Esophagus muscularis mucosa (tissue), 4 donors: ENCODE results near the gene CDK19. TPM values are rescaled to one million over a fixed set of nuclear protein-coding genes. Genes with fewer than 3 reads are reported as not detected.

Experiments used
- DNase-seq: peaks from one replicate; pipeline ENCODE4 v3.0.0-alpha.2; 2017; ENCODE audit errors: extremely low spot score
- H3K27ac ChIP-seq, 4 donors: fragments of 200-600 bp; sonication (generic); replicated peaks in 1 of 4; 1 replicate in 3 of 4; 2 replicates in 1 of 4; pipeline ENCODE4 v1.5.1; 2016 to 2019; ENCODE audit warnings: mild to moderate bottlenecking in 1 of 4
- H3K27me3 ChIP-seq, 4 donors: fragments of 200-600 bp; sonication (generic); one replicate each; pipeline versions ENCODE4 v1.5.1 to v1.6.0; 2016 to 2019
- H3K36me3 ChIP-seq, 4 donors: fragments of 200-600 bp; sonication (generic); one replicate each; pipeline ENCODE4 v1.5.1; 2016 to 2019
- H3K4me1 ChIP-seq, 4 donors: fragments of 200-600 bp; sonication (generic); one replicate each; pipeline ENCODE4 v1.5.1; 2016 to 2019
- H3K4me3 ChIP-seq, 4 donors: fragments of 200-600 bp; sonication (generic); 1 replicate in 2 of 4; 2 replicates in 2 of 4; pipeline ENCODE4 v1.5.1; 2016 to 2019; ENCODE audit warnings: mild to moderate bottlenecking in 4 of 4, moderate library complexity in 1 of 4
- H3K9me3 ChIP-seq, 4 donors: fragments of 200-600 bp; sonication (generic); 1 replicate in 3 of 4; 2 replicates in 1 of 4; pipeline ENCODE4 v1.5.1; 2016 to 2019
- EP300 ChIP-seq: sonication (generic); formaldehyde crosslinking; IDR thresholded peaks from one replicate; pipeline ENCODE4 v1.6.1; 2017; ENCODE audit warnings: antibody characterized with exemption
- POLR2A ChIP-seq: fragments of 450-650 bp; IDR thresholded peaks from one replicate; pipeline ENCODE4 v1.6.1; 2017; ENCODE audit warnings: antibody characterized with exemption, moderate library complexity, mild to moderate bottlenecking, low read depth
- POLR2AphosphoS5 ChIP-seq, 2 donors: sonication (generic); formaldehyde crosslinking; IDR thresholded peaks; one replicate each; pipeline ENCODE4 v1.6.1; 2017; ENCODE audit warnings: antibody characterized with exemption in 2 of 2
- WGBS: methylation state at CpG from one replicate; pipeline ENCODE4 v1.1.5; 2018; 5-methylcytosine and 5-hydroxymethylcytosine counted together
- intact Hi-C: fragments of 100-400 bp; cut with DNase I; formaldehyde crosslinking; loops from one replicate; pipeline ENCODE4 v1.15.1; 2023
- total RNA-seq, 4 donors: library from RNA; depleted of rRNA; stranded (reverse); fragments of >200 nt; gene quantifications; one replicate each; pipeline versions ENCODE4 v1.1.0 to v1.2.1, GENCODE V29; 2016
- TF ChIP-seq, protein P1 (sequence below), 3 experiments: fragments of 200-600 bp in 2 of 3; fragments of 450-650 bp in 1 of 3; sonication (generic) in 2 of 3; IDR thresholded peaks; one replicate each; pipeline ENCODE4 v1.5.1; 2017 to 2019; ENCODE audit warnings: antibody characterized with exemption in 3 of 3, mild to moderate bottlenecking in 2 of 3, moderate library complexity in 1 of 3

The CDK19 gene
- total RNA-seq, 4 donors from 2014 or later = 12.0 to 15.0 (median 13.6) TPM

DNA sequence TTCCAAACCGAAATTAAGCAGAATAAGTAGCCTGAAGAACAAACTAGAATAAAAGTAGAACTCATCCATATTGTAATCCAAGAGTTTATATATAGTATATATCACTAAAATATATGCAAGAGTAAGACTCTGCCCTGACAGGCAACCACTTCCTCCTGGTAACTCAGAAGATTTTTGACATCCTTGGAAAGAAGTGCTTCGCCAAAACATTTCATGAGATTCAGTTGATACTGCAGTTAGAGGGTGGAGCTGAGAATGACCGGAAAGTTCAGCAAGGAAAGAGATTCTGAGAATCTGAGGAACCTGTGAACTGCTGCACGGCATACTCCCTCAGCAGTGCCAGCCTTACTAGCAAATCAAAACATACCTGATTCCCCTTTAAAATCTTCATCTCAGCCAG, 79.6 kb downstream of the CDK19 start:
- no peaks in the 10 kb centered on the region for H3K4me1 ChIP-seq
- peaks cover 0 to under 1% (median under 1%) of the 10 kb centered on the region in 4 donors for H3K9me3 ChIP-seq
- no peak overlapping the region for H3K27ac ChIP-seq
- intact Hi-C loops = no loop called here
- WGBS = 91% methylated on average over 4 of the region's 4 CpGs
- no peak overlapping the region for H3K4me3 ChIP-seq
- peaks cover 0 to 6% (median 0%) of the 10 kb centered on the region in 4 donors for H3K36me3 ChIP-seq
- TF ChIP-seq, protein P1, sequence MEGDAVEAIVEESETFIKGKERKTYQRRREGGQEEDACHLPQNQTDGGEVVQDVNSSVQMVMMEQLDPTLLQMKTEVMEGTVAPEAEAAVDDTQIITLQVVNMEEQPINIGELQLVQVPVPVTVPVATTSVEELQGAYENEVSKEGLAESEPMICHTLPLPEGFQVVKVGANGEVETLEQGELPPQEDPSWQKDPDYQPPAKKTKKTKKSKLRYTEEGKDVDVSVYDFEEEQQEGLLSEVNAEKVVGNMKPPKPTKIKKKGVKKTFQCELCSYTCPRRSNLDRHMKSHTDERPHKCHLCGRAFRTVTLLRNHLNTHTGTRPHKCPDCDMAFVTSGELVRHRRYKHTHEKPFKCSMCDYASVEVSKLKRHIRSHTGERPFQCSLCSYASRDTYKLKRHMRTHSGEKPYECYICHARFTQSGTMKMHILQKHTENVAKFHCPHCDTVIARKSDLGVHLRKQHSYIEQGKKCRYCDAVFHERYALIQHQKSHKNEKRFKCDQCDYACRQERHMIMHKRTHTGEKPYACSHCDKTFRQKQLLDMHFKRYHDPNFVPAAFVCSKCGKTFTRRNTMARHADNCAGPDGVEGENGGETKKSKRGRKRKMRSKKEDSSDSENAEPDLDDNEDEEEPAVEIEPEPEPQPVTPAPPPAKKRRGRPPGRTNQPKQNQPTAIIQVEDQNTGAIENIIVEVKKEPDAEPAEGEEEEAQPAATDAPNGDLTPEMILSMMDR (IDR thresholded peaks at IDR 0.05) = no peak
- TF ChIP-seq POLR2A (no peak), EP300 (no peak), POLR2AphosphoS5 (IDR thresholded peaks at IDR 0.05) (no peak)
- no peaks in the 10 kb centered on the region for H3K27me3 ChIP-seq
- DNase-seq = no peak

DNA sequence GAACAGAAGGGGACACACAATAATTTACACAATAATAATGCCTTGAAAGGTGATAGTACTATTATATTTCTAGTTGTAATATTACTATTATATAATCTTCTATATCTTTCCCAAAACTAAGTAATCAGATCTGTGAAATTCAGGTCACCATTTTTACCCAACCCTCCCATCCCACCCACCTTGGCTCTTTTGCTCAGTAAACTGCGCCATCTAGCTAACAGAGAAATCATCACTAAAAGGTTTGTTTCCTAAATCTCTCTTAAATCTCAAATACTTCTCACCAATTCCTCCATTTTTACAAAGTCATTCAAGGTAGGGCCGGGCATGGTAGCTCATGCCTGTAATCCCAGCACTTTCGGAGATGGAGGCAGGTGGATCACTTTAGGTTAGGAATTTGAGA, 83.4 kb downstream of the CDK19 start:
- intact Hi-C loops = no loop called here
- H3K4me1 ChIP-seq = no peaks in the 10 kb centered on the region
- no peak overlapping the region for H3K4me3 ChIP-seq
- H3K9me3 ChIP-seq = no peaks in the 10 kb centered on the region
- peaks cover 0 to 6% (median 0%) of the 10 kb centered on the region in 4 donors for H3K36me3 ChIP-seq
- DNase-seq = no peak
- no peak for TF ChIP-seq POLR2A
- TF ChIP-seq, protein P1 (IDR thresholded peaks at IDR 0.05) = no peak
- H3K27me3 ChIP-seq = no peaks in the 10 kb centered on the region
- WGBS = 97% methylated on average over 3 of the region's 3 CpGs
- H3K27ac ChIP-seq = no peak overlapping the region

DNA sequence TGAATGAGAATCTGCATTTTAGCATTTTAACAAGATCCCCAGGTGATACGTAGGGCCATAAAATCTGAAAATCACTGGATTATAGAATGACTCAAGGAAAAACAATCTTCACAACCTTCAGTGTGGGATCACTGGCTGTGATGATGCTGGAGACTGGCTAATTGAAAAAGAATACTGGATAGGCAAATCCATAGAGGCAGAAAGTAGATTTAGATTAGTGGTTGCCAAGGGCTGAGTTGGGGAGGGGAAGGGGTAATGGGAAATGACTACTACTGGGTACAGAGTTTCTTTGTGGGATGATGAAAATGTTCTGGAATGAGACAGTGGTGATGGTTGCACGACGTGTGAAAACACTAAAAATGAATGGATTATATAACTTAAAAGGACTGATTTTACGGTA, 84.1 kb downstream of the CDK19 start:
- TF ChIP-seq POLR2A (no peak), POLR2AphosphoS5 (IDR thresholded peaks at IDR 0.05) (no peak), EP300 (no peak)
- TF ChIP-seq, protein P1 (IDR thresholded peaks at IDR 0.05) = no peak
- no peaks in the 10 kb centered on the region for H3K4me1 ChIP-seq
- no peak for DNase-seq
- no peaks in the 10 kb centered on the region for H3K27me3 ChIP-seq
- 95% methylated on average over 4 of the region's 4 CpGs for WGBS
- H3K4me3 ChIP-seq = no peak overlapping the region
- intact Hi-C loops = no loop called here
- H3K9me3 ChIP-seq = no peaks in the 10 kb centered on the region
- no peak overlapping the region for H3K27ac ChIP-seq
- H3K36me3 ChIP-seq = peaks cover 0 to 6% (median 0%) of the 10 kb centered on the region in 4 donors

DNA sequence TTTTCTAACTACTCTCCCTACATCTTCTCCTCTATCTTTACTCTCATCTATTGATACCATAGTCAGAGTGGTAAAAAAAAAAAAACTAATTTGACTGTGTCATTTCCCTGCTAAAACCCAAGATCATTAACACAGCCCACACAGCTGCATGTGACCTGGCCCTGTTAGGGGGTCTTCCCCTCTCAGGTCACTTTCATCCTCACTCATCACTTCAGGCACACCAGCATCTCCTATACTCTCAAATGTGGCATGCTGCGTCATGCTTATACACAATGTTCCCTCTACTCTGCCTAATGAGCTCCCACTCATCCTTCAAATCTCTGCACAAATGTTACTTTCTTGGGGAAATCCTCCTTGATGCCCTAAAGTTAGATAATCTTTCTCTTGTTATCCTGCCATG, 86.8 kb downstream of the CDK19 start:
- no peak for DNase-seq
- Histone ChIP-seq H3K36me3 (no peaks in the 10 kb centered on the region), H3K4me3 (no peak overlapping the region), H3K27me3 (no peaks in the 10 kb centered on the region), H3K4me1 (no peaks in the 10 kb centered on the region), H3K9me3 (no peaks in the 10 kb centered on the region), H3K27ac (no peak overlapping the region)
- no peak for TF ChIP-seq POLR2AphosphoS5 (IDR thresholded peaks at IDR 0.05)
- TF ChIP-seq, protein P1 (IDR thresholded peaks at IDR 0.05) = no peak
- WGBS = 100% methylated on average over 1 of the region's 1 CpG
- intact Hi-C loops = no loop called here

DNA sequence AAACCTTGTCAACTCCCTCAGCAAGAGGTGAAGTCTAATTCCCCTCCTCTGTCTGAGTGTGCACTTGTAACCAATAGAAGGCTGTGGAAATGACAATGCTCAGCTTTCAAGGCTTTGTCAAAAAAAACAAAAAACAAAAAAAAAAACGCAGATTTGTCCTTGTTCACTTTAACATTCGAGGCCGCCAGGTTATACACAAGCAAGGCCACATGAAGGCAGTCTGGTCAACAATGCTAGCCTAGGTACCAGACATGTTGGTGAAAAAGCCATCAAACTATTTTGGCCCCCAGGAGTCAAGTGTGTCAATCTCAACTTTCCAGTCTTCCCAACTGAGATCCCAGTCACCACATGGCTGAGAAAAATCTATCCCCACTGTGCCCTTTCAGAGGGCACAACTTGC, 92.3 kb downstream of the CDK19 start:
- WGBS = 90% methylated on average over 3 of the region's 3 CpGs

More for the DNA sequence above, 92.3 kb downstream of the CDK19 start:
- intact Hi-C loops = no loop called here
- Histone ChIP-seq H3K27ac (no peak overlapping the region), H3K27me3 (no peaks in the 10 kb centered on the region), H3K4me3 (no peak overlapping the region), H3K4me1 (no peaks in the 10 kb centered on the region), H3K36me3 (no peaks in the 10 kb centered on the region), H3K9me3 (no peaks in the 10 kb centered on the region)
- no peak for TF ChIP-seq POLR2A
- TF ChIP-seq POLR2AphosphoS5 (IDR thresholded peaks at IDR 0.05) = no peak
- no peak for TF ChIP-seq EP300
- TF ChIP-seq, protein P1 (IDR thresholded peaks at IDR 0.05) = no peak
- DNase-seq = no peak
